H1 (cell line): ENCODE measurements around the gene COL17A1. TPM values are rescaled to one million over a fixed set of nuclear protein-coding genes. Genes with fewer than 3 reads are reported as not detected.

Experiments used
- CTCF ChIA-PET: fragments of 300-600 bp; sonication (Branson Sonifier 250); formaldehyde crosslinking; loops from one replicate; lab custom pipeline; 2021; ENCODE audit not compliant: partially characterized antibody; lab: Charles Lee
- POLR2A ChIA-PET: fragments of 300-600 bp; sonication (Branson Sonifier 250); formaldehyde crosslinking; loops from one replicate; lab custom pipeline; 2021; ENCODE audit warnings: inconsistent platforms; ENCODE audit not compliant: partially characterized antibody; lab: Charles Lee
- DNase-seq, 2 experiments: peaks; one replicate each; pipeline versions ENCODE4 v3.0.0 to v3.0.0-alpha.2; 2010 to 2022; ENCODE audit warnings: low spot score in 2 of 2, low read depth in 1 of 2, mixed read lengths in 1 of 2
- FAIRE-seq: peaks from 2 replicates; lab custom pipeline; 2011; peaks lifted over from hg19 to GRCh38; lab: Jason Lieb, UNC
- H2AFZ ChIP-seq: 2 replicates; pipeline ENCODE4 v1.8.1; 2012; ENCODE audit warnings: low read length, inconsistent platforms
- H2AK5ac ChIP-seq: 2 replicates; pipeline ENCODE4 v1.6.1; 2013; ENCODE audit warnings: low read depth, low read length
- H2BK120ac ChIP-seq: replicated peaks from 2 replicates; pipeline ENCODE3; 2013; ENCODE audit warnings: low read depth, low read length, inconsistent platforms
- H2BK12ac ChIP-seq: 2 replicates; pipeline ENCODE4 v1.6.1; 2013; ENCODE audit warnings: low read depth, low read length
- H2BK15ac ChIP-seq: 2 replicates; pipeline ENCODE4 v1.6.1; 2013; ENCODE audit warnings: low read length
- H2BK20ac ChIP-seq: 2 replicates; pipeline ENCODE4 v1.6.1; 2013; ENCODE audit warnings: low read length
- H2BK5ac ChIP-seq: 2 replicates; pipeline ENCODE4 v1.6.1; 2013; ENCODE audit warnings: low read depth, low read length
- H3K14ac ChIP-seq: 2 replicates; pipeline ENCODE4 v1.6.1; 2013; ENCODE audit warnings: inconsistent platforms; ENCODE audit not compliant: insufficient read length
- H3K18ac ChIP-seq: 2 replicates; pipeline ENCODE4 v1.6.1; 2013; ENCODE audit warnings: low read length; ENCODE audit errors: extremely low read depth
- H3K23ac ChIP-seq: 2 replicates; pipeline ENCODE4 v1.6.1; 2013; ENCODE audit warnings: inconsistent platforms; ENCODE audit not compliant: insufficient read length
- H3K23me2 ChIP-seq: 2 replicates; pipeline ENCODE4 v1.6.1; 2013; ENCODE audit warnings: low read depth, low read length
- H3K27ac ChIP-seq: 2 replicates; pipeline ENCODE4 v1.6.1; 2011; ENCODE audit warnings: low read depth, low read length, inconsistent platforms
- H3K27me3 ChIP-seq, 4 experiments: replicated peaks in 1 of 4; 1 replicate in 1 of 4; 2 replicates in 3 of 4; pipeline versions ENCODE4 v1.6.1 to v1.8.1; 2011 to 2013; ENCODE audit warnings: low read length in 3 of 4, mild to moderate bottlenecking in 3 of 4, inconsistent platforms in 2 of 4, mixed read lengths in 2 of 4, moderate library complexity in 1 of 4; ENCODE audit not compliant: control insufficient read depth in 3 of 4, insufficient read depth in 3 of 4; ENCODE audit errors: extremely low read depth in 1 of 4
- H3K36me3 ChIP-seq, 4 experiments: 2 replicates each; pipeline versions ENCODE4 v1.6.1 to v1.8.1; 2011 to 2013; ENCODE audit warnings: mild to moderate bottlenecking in 4 of 4, low read length in 3 of 4, moderate library complexity in 2 of 4, control low read depth in 1 of 4, inconsistent platforms in 1 of 4; ENCODE audit not compliant: insufficient read depth in 4 of 4, control insufficient read depth in 2 of 4
- H3K4ac ChIP-seq: replicated peaks from 2 replicates; pipeline ENCODE3; 2013; ENCODE audit warnings: low read length, low read depth, mixed read lengths, inconsistent platforms; ENCODE audit not compliant: insufficient read length
- H3K4me1 ChIP-seq, 4 experiments: replicated peaks in 1 of 4; 1 replicate in 1 of 4; 2 replicates in 3 of 4; pipeline versions ENCODE4 v1.6.1 to v1.8.1; 2011 to 2013; ENCODE audit warnings: low read length in 3 of 4, inconsistent platforms in 2 of 4, mixed read lengths in 1 of 4; ENCODE audit not compliant: insufficient read depth in 4 of 4, control insufficient read depth in 3 of 4
- H3K4me2 ChIP-seq, 2 experiments: 2 replicates each; pipeline versions ENCODE4 v1.6.1 to v1.8.1; 2011 to 2013; ENCODE audit warnings: low read depth in 2 of 2, low read length in 2 of 2, control low read depth in 1 of 2, inconsistent platforms in 1 of 2, mild to moderate bottlenecking in 1 of 2; ENCODE audit not compliant: insufficient read depth in 1 of 2
- H3K4me3 ChIP-seq, 4 experiments: fragments of 200-600, 300-600 bp in 1 of 4; sonication (generic), shearing (Covaris generic), sonication (Bioruptor Twin) in 1 of 4; 2 replicates each; pipeline versions ENCODE4 v1.5.1 to v1.8.1; 2011 to 2016; ENCODE audit warnings: low read length in 4 of 4, low read depth in 3 of 4, control low read depth in 2 of 4, inconsistent platforms in 2 of 4, mild to moderate bottlenecking in 2 of 4, mixed read lengths in 1 of 4, moderate library complexity in 1 of 4; ENCODE audit not compliant: insufficient read depth in 2 of 4; ENCODE audit errors: extremely low read depth in 1 of 4
- H3K56ac ChIP-seq: replicated peaks from 2 replicates; pipeline ENCODE3; 2013; ENCODE audit warnings: low read depth, mild to moderate bottlenecking, mixed read lengths, low read length, inconsistent platforms; ENCODE audit not compliant: insufficient read length
- H3K79me1 ChIP-seq: 2 replicates; pipeline ENCODE4 v1.6.1; 2013; ENCODE audit warnings: low read depth, low read length, control low read depth
- H3K79me2 ChIP-seq, 2 experiments: 2 replicates each; pipeline versions ENCODE4 v1.6.1 to v1.8.1; 2012 to 2013; ENCODE audit warnings: low read length in 2 of 2, mild to moderate bottlenecking in 2 of 2, inconsistent platforms in 1 of 2; ENCODE audit not compliant: insufficient read depth in 2 of 2, control insufficient read depth in 1 of 2
- H3K9ac ChIP-seq, 4 experiments: replicated peaks in 1 of 4; 1 replicate in 1 of 4; 2 replicates in 3 of 4; pipeline versions ENCODE4 v1.6.1 to v1.8.1; 2011 to 2013; ENCODE audit warnings: low read depth in 3 of 4, low read length in 3 of 4, control low read depth in 2 of 4, mild to moderate bottlenecking in 2 of 4, moderate library complexity in 2 of 4, inconsistent platforms in 1 of 4; ENCODE audit errors: extremely low read depth in 1 of 4
- H3K9me3 ChIP-seq, 2 experiments: 2 replicates each; pipeline versions ENCODE4 v1.6.1 to v1.8.1; 2012 to 2013; ENCODE audit warnings: mild to moderate bottlenecking in 2 of 2, moderate library complexity in 2 of 2, control low read depth in 1 of 2, inconsistent platforms in 1 of 2, low read depth in 1 of 2, low read length in 1 of 2, mixed read lengths in 1 of 2; ENCODE audit not compliant: insufficient read depth in 2 of 2
- H4K20me1 ChIP-seq, 2 experiments: replicated peaks in 1 of 2; 2 replicates each; pipeline versions ENCODE3 to v1.8.1; 2011 to 2013; ENCODE audit warnings: inconsistent platforms in 2 of 2, low read length in 2 of 2, mild to moderate bottlenecking in 1 of 2; ENCODE audit not compliant: insufficient read depth in 2 of 2, control insufficient read depth in 1 of 2
- H4K5ac ChIP-seq: 2 replicates; pipeline ENCODE4 v1.6.1; 2013; ENCODE audit warnings: low read length, low read depth, mixed read lengths, inconsistent platforms; ENCODE audit not compliant: insufficient read length
- H4K8ac ChIP-seq: 2 replicates; pipeline ENCODE4 v1.8.0; 2013; ENCODE audit warnings: mild to moderate bottlenecking, moderate library complexity, low read length, inconsistent platforms; ENCODE audit not compliant: insufficient read depth; ENCODE audit errors: extremely low read depth
- H4K91ac ChIP-seq: replicated peaks from 2 replicates; pipeline ENCODE3; 2013; ENCODE audit warnings: low read length, mixed read lengths, inconsistent platforms; ENCODE audit not compliant: insufficient read length
- CBX5 ChIP-seq: fragments of 300-800, 300-1000 bp; sonication (generic); IDR thresholded peaks from 2 replicates; pipeline ENCODE4 v1.7.1; 2016; ENCODE audit warnings: antibody characterized with exemption, low read length, low read depth
- FOSL1 ChIP-seq: IDR thresholded peaks from 2 replicates; pipeline ENCODE4 v1.6.1; 2011; ENCODE audit warnings: mild to moderate bottlenecking, low read depth, low read length, moderate library complexity; ENCODE audit not compliant: insufficient read depth
- KDM4A ChIP-seq: IDR thresholded peaks from one replicate; pipeline ENCODE4 v1.7.1; 2012; ENCODE audit warnings: low read depth, mild to moderate bottlenecking, moderate library complexity, low read length, inconsistent platforms; ENCODE audit not compliant: severe bottlenecking
- SP1 ChIP-seq: IDR thresholded peaks from 2 replicates; pipeline ENCODE4 v1.6.1; 2011; ENCODE audit warnings: low read depth, low read length
- TAF7 ChIP-seq: optimal IDR thresholded peaks from 2 replicates; pipeline ENCODE3; 2011; ENCODE audit warnings: low read depth, mild to moderate bottlenecking, inconsistent platforms, low read length, moderate library complexity, borderline replicate concordance
- USF2 ChIP-seq: IDR thresholded peaks from 2 replicates; pipeline ENCODE4 v1.6.1; 2011; ENCODE audit warnings: low read length, improper control_type of control experiment
- WGBS, 2 experiments: shearing (Covaris generic) in 1 of 2; methylation state at CpG; one replicate each; pipeline versions ENCODE4 v1.1.6 to v1.1.7; 2013 to 2015; ENCODE audit warnings: low lambda C conversion rate in 2 of 2, mixed read lengths in 2 of 2, inconsistent platforms in 1 of 2, low coverage in 1 of 2, missing lambda C conversion rate in 1 of 2; ENCODE audit not compliant: insufficient replicate concordance in 2 of 2, insufficient coverage in 1 of 2, insufficient read length in 1 of 2; ENCODE audit errors: extremely low coverage in 1 of 2, missing lambda C conversion rate in 1 of 2; 5-methylcytosine and 5-hydroxymethylcytosine counted together
- polyA plus RNA-seq, 7 experiments: library from polyadenylated mRNA; depleted of rRNA in 3 of 7; stranded (reverse) in 5 of 7; unstranded in 2 of 7; fragments of >200 nt in 5 of 7; fragments of 200-250 nt in 2 of 7; gene quantifications; 1 replicate in 5 of 7; 2 replicates in 1 of 7; 4 replicates in 1 of 7; pipeline versions ENCODE4 v1.2.1 to v1.2.3, GENCODE V29; 2011 to 2013; ENCODE audit warnings: missing spikeins in 2 of 7, mixed read lengths in 2 of 7
- total RNA-seq: library from RNA; stranded (reverse); fragmentation: NEBNext Ultra II Directional; extraction: Animal tissue kit (Norgen Biotek cat#: 25700); gene quantifications from 2 replicates; pipeline ENCODE4 v1.2.1, GENCODE V29; 2021

COL17A1 gene
- total and polyA plus RNA-seq, 2 of the 8 experiments (the other 6 are each of a cell fraction or from before 2014, with no cell fraction given), result 0.35 to 0.37 TPM

- Histone ChIP-seq H4K5ac (no peak overlapping the region), H2BK5ac (peak overlapping the region; percentile 16; the same call in 1 of the 2 replicates), H2BK20ac (no peak overlapping the region), H2AFZ (no peak overlapping the region), H3K23ac (no peak overlapping the region), H3K79me1 (no peaks in the 10 kb centered on the region), H3K4me3 (no peak overlapping the region), H3K23me2 (no peaks in the 10 kb centered on the region), H3K4me1 (no peaks in the 10 kb centered on the region), H3K79me2 (no peaks in the 10 kb centered on the region), H3K4ac (no peak overlapping the region), H4K8ac (no peak overlapping the region), H3K18ac (no peak overlapping the region), H3K27me3 (no peaks in the 10 kb centered on the region), H4K91ac (no peak overlapping the region), H2AK5ac (no peak overlapping the region), H4K20me1 (no peaks in the 10 kb centered on the region), H3K14ac (no peak overlapping the region), H3K27ac (no peak overlapping the region), H3K4me2 (no peak overlapping the region), H2BK15ac (no peak overlapping the region), H3K56ac (no peak overlapping the region), H2BK120ac (no peak overlapping the region), H3K36me3 (no peaks in the 10 kb centered on the region), H3K9me3 (no peaks in the 10 kb centered on the region), H2BK12ac (no peak overlapping the region), H3K9ac (no peak overlapping the region)
- FAIRE-seq, result no peak
- 75% methylated on average over 2 of the region's 2 CpGs; no CpG with 5 or more reads in 1 of the 2 experiments for WGBS, 2 experiments
- DNase-seq, result no peak
- ChIA-PET CTCF (interaction anchor here (1.1 kb wide), 1 partner anchor 30 kb away, joined by 3 read pairs; no protein-coding TSS in a partner anchor), POLR2A (no interaction called here)
- no peak for TF ChIP-seq CBX5
- TF ChIP-seq TAF7, result no peak
- TF ChIP-seq FOSL1, result no peak
- no peak for TF ChIP-seq KDM4A
- TF ChIP-seq SP1, result no peak
- no peak for TF ChIP-seq USF2
Observed at GRCh38 chr10:104052431-104052830, 33.2 kb downstream of the COL17A1 start.
